Activated CD4-positive, alpha-beta T cell treated with anti-CD3 and anti-CD28 coated beads for 48 hours (primary cell): ENCODE data around the gene TANGO6.

Source experiments
- DNase-seq: peaks from one replicate; pipeline ENCODE4 v3.0.0-alpha.2; 2020

The TANGO6 gene

DNA sequence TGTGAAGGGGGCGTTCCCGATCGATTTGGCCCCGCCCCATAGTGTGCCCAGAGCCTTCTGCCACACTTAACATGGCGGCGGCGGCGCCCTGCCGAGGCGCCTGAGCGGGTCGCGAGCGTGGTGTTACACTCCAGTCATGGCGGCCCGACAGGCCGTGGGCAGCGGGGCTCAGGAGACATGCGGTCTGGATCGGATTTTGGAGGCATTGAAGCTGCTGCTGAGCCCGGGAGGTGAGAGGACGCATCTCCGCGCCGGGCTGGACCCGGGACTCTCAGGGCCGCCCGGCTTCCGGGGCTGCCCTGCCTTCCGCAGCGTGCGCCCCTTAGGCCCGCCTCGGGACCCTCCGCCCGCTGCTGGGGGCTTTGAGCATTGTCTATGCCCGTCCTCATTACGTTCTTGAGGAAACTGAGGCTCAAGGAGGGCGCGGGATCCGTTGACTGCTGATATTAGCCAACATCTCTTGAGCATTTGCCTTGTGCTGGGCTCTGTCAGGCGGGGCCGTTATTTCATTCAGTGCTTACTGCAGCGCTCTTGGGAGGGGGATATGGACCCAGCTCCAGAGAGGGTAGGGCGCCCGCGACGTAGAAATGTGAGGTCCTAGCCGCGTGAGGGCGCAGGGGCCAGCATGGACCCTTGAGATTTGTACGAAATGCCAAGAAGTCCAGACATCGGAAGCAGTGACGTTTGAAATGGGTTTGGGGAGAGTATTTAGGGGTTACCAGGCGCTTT lies at the start of gene TANGO6:
TANGO6 (plus strand) TSS at position 50 of the 729 bp plus-strand sequence; CDS start at position 137, 87 bp downstream.
- peak; percentile 96 for DNase-seq

DNA sequence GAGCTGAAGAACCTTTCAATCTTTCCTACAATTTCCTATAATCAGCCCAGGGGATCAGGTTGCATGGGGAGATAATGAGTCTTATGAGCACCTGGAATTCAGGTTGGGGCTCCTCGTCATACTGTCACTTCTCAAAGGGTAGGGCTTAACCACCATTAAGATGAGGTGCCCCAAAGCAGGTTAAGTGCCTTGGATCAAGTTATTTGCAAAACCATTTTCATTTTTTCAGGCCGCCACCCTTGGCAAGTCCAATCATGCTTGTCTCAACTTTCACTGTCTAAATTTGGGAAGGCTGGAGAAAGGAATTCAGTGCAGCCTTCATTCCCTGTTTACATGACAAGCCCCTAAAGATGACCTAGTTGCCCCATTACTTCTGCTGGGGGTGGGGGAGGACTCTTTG lies 44.9 kb upstream of the TANGO6 start:
- no peak for DNase-seq

DNA sequence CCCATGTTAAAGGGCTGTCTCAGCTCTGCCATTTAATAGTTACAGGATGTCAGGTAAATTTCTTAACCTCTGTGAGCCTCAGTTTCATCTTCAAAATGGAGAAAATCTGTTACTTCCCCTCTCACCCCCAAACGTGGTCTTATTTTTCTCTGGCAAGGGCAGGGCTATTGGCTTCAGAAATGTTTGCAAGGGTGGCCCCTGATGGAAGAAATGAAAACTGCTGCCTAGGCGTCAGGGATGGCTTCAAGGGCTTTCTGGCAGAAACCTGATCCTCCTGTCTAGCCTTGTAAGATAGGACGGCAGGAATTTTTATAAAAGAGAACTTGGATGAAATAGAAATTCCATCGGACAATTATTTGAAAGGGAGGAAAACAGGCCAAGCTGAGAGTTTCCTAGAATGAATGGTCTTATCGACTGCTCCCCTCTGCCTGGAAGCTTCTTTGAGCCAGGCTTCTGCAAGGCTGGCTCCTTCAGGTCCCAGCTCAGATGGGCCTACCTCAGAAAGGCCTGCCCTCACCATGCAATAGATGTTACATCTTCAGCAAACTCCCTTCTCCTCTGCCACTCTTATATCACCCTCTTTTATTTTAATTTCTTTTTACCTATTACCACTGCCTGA lies 43.0 kb upstream of the TANGO6 start:
- peak; percentile 65 for DNase-seq

DNA sequence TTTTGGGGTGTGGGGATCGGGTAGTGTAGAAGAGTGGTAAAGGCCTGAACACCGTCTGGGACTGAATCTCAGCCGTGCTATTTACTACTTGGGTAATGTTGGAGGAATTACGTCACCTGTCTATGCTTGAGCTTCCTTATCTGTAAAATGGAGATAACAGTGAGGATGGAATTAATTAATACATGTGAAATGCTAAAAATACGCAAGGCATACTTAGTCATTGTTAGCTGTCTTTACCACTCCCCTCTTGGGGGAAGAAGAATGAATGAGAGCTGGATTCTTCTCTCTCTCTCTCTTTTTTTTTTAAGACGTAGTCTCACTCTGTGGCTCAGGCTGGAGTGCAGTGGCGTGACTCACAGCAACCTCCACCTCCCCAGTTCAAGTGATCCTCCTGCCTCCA lies 41.1 kb upstream of the TANGO6 start:
- no peak for DNase-seq

DNA sequence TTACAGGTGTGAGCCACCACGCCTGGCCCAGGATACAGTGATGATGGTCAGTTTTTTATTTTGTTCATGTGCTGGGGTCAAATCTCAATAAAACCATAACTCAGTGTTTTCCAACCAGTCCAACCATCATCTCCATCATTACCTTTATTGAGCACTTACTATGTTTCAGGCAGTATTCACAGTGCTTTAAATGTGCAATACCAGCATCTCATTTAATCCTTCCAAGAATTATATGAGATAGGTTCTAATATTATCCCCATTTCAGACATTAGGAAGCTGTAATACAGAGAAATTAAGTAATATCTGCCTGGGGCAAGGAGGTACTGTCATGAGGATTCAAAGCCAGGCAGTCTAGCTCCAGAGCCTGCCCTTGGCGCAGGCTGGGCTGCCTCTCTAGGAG lies 36.9 kb upstream of the TANGO6 start:
- DNase-seq, result no peak

DNA sequence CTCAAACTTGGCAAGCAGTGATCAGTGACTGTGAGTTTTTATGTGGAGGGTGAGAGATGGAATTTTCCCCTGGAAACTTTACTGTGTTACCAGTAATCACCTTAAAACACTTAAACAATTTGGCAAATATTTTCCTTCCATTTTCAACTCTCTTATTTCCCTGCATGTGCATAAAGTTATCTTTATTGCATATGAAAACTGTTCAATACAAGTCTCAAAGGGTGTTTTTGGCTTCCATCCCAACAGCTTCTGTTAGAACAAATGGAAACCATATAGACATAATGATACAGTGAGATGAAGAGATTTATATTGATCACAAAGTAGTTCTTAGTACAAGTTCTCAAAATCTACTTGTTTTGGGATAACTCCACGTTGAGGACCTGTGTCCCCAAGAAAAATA lies 36.4 kb upstream of the TANGO6 start:
- no peak for DNase-seq

DNA sequence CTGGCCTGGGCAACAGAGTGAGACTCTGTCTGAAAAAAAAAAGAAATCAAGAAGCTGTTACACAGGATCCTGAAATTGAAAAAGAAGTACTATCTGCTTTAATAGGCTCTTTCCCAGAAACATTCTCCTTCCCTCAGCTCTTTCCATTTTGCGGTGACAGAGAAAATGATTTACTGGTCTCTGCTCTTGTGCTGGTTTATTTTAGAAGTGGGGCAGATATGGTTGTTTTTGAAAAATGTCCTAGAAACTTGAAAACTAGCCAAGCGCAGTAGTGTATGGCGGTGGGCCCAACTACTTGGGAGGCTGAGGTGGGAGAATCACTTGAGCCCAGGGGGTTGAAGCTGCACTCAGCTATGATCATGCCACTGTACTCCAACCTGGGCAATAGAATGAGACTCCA lies 28.8 kb upstream of the TANGO6 start:
- DNase-seq, result no peak

DNA sequence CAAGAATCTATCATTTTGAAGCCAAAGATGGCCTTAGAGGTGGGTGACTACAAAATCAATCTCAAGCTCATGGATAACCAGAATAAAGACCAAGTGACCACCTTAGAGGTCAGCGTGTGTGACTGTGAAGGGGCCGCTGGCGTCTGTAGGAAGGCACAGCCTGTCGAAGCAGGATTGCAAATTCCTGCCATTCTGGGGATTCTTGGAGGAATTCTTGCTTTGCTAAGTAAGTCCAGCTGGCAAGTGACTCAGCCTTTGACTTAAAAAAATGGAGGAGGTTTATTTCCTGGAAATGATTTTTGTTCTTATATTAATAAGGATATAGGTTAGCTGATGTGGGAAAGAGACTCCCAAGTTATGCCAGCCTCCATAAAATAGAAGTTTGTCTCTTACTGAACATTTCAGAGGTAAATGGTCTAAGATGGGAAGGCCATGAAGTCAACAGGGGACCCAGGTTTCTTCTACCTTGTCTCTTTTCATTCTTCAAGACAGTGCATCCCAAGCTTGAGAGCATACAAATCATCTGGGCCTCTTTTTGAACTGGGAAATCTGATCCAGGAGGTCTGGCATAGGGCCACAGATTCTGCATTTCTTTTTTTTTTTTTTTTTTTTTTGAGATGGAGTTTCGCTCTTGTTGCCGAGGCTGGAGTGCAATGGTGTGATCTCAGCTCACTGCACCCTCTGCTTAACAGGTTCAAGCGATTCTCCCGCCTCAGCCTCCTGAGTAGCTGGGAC lies 19.8 kb upstream of the TANGO6 start:
- no peak for DNase-seq

DNA sequence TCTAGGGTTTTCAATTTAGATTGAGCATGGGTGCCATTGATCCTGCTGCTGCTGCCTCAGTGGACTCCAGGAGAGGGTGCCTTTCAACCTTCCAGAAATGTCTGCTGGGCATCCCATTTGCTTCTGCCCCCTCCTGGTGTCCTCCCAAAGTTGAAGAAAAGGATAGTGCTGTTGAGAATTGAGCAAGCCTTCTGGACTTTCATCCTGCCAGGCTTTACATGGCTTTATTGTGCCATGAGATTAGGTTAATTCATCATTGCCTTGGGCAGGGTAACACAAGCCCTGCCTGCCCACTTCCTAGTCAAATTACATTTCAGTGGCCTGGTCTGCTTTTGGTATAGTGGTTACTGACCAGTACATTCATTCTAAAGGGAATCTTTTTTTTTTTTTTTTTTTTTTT lies 17.9 kb upstream of the TANGO6 start:
- DNase-seq, result no peak

DNA sequence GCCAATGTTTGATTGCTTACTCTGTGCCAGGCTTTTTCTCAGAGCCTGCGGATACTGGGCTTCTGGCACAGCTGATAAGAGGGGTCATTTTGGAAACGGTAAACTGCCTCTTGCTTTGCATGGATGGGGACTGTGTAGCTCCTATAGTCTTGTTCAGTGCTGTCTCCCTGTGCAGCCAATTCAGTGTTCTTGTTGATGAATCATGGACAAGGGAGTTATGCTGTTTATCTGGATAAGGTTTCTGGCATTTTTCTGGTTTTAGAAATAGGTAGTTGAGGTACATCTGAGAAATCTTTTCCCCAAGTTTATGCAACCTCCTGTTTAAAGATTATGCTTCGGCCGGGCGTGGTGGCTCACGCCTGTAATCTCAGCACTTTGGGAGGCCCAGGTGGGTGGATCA lies 16.7 kb upstream of the TANGO6 start:
- DNase-seq, result no peak

DNA sequence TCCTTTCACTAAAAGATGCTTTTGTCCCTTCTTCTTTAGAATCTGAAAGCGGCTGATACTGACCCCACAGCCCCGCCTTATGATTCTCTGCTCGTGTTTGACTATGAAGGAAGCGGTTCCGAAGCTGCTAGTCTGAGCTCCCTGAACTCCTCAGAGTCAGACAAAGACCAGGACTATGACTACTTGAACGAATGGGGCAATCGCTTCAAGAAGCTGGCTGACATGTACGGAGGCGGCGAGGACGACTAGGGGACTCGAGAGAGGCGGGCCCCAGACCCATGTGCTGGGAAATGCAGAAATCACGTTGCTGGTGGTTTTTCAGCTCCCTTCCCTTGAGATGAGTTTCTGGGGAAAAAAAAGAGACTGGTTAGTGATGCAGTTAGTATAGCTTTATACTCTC lies 10.1 kb upstream of the TANGO6 start:
- no peak for DNase-seq

DNA sequence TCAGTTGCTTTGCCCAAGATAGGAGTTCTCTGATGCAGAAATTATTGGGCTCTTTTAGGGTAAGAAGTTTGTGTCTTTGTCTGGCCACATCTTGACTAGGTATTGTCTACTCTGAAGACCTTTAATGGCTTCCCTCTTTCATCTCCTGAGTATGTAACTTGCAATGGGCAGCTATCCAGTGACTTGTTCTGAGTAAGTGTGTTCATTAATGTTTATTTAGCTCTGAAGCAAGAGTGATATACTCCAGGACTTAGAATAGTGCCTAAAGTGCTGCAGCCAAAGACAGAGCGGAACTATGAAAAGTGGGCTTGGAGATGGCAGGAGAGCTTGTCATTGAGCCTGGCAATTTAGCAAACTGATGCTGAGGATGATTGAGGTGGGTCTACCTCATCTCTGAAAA lies 8.8 kb upstream of the TANGO6 start:
- no peak for DNase-seq

DNA sequence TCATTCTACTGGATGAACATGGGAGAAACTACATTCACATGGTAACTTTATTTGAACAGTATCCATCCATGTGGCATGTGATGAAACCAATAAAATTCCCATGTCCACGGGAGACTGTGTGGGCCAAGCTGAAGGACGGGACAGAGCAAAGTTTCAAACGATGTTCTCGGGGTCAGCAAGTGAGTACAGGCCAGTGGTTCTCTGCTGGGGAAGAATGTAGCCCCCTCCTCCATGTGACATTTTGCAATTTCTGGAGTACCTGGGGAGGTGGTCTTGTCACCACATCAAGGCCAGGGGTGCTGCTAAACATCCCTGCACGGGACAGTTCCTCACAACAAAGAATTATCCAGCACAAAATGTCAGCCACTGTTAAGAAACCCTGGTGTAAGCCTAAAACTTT lies 7.4 kb upstream of the TANGO6 start:
- DNase-seq, result no peak

DNA sequence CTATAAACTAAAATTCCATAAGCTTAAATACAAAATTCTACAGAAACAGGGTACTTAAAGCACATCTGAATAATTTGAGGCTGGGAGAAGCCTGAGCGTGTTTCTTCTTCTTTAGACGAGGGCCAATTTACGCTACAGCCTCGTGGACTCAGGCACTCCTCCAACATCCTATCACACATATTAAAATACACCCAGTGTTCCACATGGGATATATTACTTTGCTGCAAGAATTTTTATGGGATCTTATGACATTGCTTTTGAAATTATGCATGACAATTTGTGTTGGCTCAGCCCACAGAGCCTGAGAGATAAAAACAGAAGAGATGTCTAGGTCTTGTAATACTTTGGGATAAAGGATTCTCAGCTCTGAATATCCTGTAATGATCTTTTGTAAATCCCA lies 3.5 kb upstream of the TANGO6 start:
- DNase-seq, result no peak

DNA sequence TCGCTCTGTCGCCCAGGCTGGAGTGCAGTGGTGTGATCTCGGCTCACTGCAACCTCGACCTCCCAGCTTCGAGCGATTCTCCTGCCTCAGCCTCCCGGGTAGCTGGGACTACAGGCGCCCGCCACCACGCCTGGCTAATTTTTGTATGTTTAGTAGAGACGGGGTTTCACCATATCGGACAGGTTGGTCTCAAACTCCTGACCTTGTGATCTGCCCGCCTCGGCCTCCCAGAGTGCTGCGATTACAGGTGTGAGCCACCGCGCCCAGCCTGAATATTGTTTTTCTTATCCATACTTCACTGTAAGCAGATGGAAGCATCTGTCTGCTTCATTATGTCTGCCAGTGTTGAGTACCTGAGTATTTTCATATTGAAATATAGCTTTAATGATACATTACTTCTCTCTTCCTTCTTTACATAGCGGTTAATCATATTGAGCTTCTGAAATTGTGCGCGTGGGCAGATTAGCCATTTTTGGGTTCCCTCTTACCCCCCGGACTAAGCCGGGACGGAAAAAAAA lies 308 bp upstream of the TANGO6 start:
- DNase-seq, result peak; percentile 8

DNA sequence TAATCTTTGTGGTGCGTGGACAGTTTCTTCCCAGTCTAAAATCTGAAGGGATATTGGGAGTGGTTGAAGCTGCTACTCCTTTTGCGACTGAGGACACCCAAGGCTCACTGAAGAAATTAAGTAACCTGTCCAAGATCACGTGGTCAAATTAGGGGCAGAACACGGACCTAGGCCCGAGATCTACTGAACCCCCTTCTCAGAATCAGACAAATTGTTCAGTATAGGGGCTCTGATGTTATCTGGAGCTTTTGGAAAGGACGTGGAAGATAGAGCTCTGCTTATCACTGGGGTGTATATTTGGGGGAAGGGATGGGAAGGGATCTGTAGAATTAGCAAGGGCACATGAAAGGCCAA lies 857 bp downstream of the TANGO6 start:
- no peak for DNase-seq

DNA sequence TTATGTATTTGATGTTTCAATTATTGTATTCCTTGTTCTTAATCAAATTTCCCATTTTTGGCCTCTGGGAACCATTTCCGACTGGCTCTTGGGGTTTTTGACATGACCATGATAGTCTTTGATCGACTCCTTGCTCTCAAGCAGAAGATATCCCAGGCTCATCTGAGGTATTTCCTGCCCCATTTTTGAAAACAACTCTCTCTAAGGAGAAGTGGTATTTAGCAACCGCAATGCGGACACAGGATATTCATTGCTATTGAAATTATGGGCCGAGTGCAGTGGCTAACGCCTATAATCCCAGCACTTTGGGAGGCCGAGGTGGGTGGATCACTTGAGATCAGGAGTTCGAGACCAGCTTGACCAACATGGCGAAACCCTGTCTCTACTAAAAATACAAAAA lies 5.5 kb downstream of the TANGO6 start:
- DNase-seq, result no peak

DNA sequence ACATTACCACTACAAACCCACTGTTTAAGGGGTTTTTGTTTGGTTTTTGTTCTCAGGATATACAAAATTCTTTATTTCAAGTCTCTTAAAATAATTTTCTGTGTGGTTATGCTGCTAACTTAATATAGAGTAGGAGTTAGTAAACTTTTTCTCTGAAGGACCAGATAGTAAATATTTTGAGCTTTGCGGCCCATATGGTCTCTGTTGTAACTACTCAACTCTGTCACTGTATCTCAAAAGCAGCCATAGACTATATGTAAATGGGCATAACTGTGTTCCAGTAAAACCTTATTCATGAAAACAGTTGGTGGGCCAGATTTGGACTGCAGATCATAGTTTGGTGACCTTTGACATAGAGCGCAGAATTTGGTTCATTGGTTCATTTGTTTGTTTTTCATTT lies 7.2 kb downstream of the TANGO6 start:
- DNase-seq, result no peak

DNA sequence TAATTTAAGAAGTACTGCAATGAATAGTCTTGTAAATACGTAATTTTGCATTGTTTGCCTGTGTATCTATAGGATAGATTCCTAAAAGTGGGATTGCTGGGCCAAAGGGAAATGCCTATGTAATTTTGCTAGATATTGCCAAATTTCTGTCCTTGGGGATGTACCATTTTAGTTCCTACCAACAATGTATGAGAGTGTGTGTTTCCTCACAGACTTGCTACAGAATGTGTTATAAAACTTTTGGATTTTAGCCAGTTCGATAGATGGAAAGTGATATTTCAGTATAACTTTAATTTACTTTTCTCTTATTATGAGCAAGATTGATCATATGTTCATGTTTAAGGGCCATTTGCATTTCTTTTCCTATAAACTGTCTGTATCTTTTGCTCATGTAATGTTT lies 8.3 kb downstream of the TANGO6 start:
- DNase-seq, result no peak

DNA sequence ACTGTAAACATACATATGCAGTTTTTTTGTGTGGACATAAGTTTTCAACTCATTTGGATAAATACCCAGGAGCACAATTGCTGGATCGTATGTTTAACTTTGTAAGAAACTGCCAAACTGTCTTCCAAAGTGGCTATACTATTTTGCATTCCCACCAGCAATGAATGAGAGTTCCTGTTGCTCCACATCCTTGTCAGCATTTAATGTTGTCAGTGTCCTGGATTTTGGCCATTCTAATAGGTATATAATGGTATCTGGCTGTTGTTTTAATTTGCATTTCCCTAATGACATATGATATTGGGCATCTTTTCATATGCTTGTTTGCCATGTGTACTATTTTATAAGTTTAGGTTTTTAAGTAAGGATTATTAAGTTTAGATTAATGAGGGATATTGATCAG lies 14.1 kb downstream of the TANGO6 start:
- no peak for DNase-seq

DNA sequence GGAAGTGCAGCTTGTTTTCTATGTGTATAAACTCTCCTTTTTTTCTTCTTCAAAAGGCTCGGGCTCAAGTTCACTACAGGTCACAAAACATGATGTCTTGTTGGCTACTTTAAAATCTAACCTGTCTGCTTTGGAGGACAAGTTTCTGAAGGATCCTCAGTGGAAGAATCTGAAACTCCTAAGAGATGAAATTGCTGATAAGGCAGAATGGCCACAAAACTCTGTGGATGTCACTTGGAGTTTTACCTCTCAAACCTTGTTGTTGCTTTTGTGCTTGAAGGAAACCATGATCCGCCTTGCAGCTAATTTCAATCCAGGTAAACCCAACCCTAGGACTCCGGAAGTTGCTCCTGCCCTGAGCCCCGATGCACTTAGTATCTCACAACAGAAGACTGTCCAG lies 16.5 kb downstream of the TANGO6 start:
- no peak for DNase-seq

DNA sequence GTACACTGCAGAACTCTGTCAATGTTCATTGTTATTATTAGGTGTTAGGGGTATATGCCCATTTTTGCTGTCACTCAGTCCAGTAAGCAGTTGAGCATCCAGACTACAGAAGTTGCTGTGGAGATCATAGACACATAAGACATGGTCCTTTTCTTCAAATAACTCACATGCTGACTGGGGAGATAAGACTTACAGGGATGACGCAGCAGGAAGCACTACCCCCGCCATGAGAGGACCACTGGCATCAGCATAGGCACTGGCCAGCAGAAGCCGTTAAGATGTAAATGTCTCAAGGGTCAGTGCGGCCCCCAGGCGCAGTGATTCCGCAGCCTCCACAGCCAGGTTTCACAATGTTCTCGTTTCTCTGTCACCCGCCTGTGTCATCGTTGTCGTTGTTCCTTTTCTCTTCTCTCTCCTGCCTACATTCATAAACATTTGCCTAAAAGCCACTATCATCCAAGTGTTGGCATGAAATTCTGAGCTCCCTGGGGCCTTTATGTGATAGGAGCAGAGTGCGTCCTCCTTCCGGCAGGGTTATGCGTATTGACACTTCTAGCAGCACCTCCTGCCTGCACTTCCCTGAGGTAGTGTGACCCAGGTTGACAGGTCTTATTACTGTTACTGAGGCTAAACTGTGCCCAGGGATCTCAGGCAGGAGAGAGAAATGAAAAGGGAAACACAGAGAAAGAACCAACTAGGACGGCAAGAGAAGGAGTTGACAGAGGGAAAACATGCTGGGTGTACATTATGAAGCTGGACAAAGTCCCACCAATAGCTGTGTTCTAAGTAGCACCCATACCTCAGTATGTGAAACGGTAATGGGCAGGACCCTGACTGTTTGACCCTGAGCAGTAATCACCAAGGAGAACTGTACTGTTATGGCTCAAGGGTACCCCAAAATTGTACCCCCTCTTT lies 17.9 kb downstream of the TANGO6 start:
- no peak for DNase-seq

DNA sequence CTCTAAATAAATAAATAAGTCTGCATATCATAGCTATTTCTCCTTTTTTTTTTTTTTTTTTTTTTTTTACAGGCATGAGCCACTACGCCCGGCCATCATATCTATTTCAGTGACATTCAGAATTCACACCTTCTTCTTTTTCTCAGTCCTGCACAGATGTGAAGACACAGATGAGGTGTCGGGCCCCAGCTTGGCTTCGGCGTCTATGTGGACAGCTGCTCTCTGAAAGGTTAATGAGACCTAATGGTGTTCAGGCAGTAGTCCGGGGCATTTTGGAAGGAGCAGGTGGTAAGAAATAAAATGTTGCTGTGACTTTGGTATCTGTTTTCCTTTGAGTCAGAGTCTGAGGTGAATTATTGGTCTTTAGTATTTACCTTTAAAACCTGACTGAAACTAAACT lies 23.6 kb downstream of the TANGO6 start:
- DNase-seq, result no peak
